Adipose tissue (tissue), 3 donors: ENCODE measurements around the gene SEC22B. TPM values are rescaled to one million over a fixed set of nuclear protein-coding genes. Genes with fewer than 3 reads are reported as not detected.
"Not testable (repeated sequence)": the region's sequence is repeated elsewhere in the genome, so short reads cannot be mapped to it uniquely, and the experiment has no call there.

Experiments used
- H3K27ac ChIP-seq: one replicate; pipeline ENCODE4 v1.5.1; 2013; ENCODE audit warnings: low read depth, low read length
- WGBS, 3 donors: extraction: QIAGEN DNeasy Blood & Tissue Kit; methylation state at CpG; one replicate each; pipeline ENCODE4 v1.1.7; 2013; 5-methylcytosine and 5-hydroxymethylcytosine counted together
- polyA plus RNA-seq, 3 donors: library from polyadenylated mRNA; stranded (reverse); fragments of 200-250 nt; gene quantifications; one replicate each; pipeline ENCODE4 v1.2.3, GENCODE V29; 2013
- donor health status: healthy with polysubstance abuse.
- donor health status: Bipolar disorder and iron deficiency.
- donor health status: healthy.

The SEC22B gene
- polyA plus RNA-seq, result 10 to 100 TPM; 10.9 to 30.4 (median 17.2) TPM

GRCh38 chr1:120176092-120176855 is at the start of gene SEC22B:
SEC22B (minus strand) TSS chr1:120176520; CDS start chr1:120176381, 139 bp downstream.
- peak within 1 kb of the TSS; percentile 75 for H3K27ac ChIP-seq
- WGBS, 3 donors, result 2 to 3% (median 2%) methylated on average over 39 of the region's 39 CpGs

GRCh38 chr1:120217933-120218332 is 41.6 kb upstream of the SEC22B start:
- 57 to 84% (median 71%) methylated on average over 2 of the region's 2 CpGs for WGBS, 3 donors
- H3K27ac ChIP-seq, result not testable (repeated sequence)

GRCh38 chr1:120217175-120217929 is 41.0 kb upstream of the SEC22B start:
- H3K27ac ChIP-seq, result not testable (repeated sequence)
- WGBS, 3 donors, result 28 to 55% (median 30%) methylated on average over 2 of the region's 3 CpGs

- not testable (repeated sequence) for H3K27ac ChIP-seq
Observed at GRCh38 chr1:120213606-120214005, 37.3 kb upstream of the SEC22B start.

GRCh38 chr1:120210754-120211153 is 34.4 kb upstream of the SEC22B start:
- WGBS, 3 donors, result no CpG with 5 or more reads among the region's 6 CpGs
- H3K27ac ChIP-seq, result not testable (repeated sequence)

More at GRCh38 chr1:120213606-120214005, 37.3 kb upstream of the SEC22B start:
- no CpG with 5 or more reads among the region's 2 CpGs for WGBS, 3 donors

GRCh38 chr1:120196863-120197775 is 20.8 kb upstream of the SEC22B start:
- H3K27ac ChIP-seq, result not testable (repeated sequence)
- 7 to 13% (median 8%) methylated on average over 27 to 49 of the region's 55 CpGs for WGBS, 3 donors

- H3K27ac ChIP-seq, result not testable (repeated sequence)
- WGBS, 3 donors, result 62 to 75% (median 75%) methylated on average over 1 to 2 of the region's 3 CpGs
Observed at GRCh38 chr1:120188626-120189025, 12.3 kb upstream of the SEC22B start.

GRCh38 chr1:120182176-120182707 is 5.9 kb upstream of the SEC22B start:
- not testable (repeated sequence) for H3K27ac ChIP-seq
- WGBS, 3 donors, result 48 to 86% (median 82%) methylated on average over 2 of the region's 2 CpGs

- H3K27ac ChIP-seq, result not testable (repeated sequence)
- 4 to 18% (median 14%) methylated on average over 12 to 19 of the region's 29 CpGs for WGBS, 3 donors
Observed at GRCh38 chr1:120179811-120180690, 3.7 kb upstream of the SEC22B start.

- no peak overlapping the region for H3K27ac ChIP-seq
- WGBS, 3 donors, result 31 to 54% (median 38%) methylated on average over 6 of the region's 6 CpGs
Observed at GRCh38 chr1:120178799-120179756, 2.8 kb upstream of the SEC22B start.

- 92 to 95% (median 95%) methylated on average over 2 of the region's 2 CpGs for WGBS, 3 donors
- not testable (repeated sequence) for H3K27ac ChIP-seq
Observed at GRCh38 chr1:120178058-120178457, 1.7 kb upstream of the SEC22B start.

- WGBS, 3 donors, result 2 to 7% (median 2%) methylated on average over 7 of the region's 7 CpGs
- H3K27ac ChIP-seq, result peak overlapping the region; percentile 75
Observed at GRCh38 chr1:120175688-120176087, 632 bp downstream of the SEC22B start.

- not testable (repeated sequence) for H3K27ac ChIP-seq
- 100% methylated on average over 1 of the region's 1 CpG for WGBS, 3 donors
Observed at GRCh38 chr1:120164761-120165160, 11.6 kb downstream of the SEC22B start.

GRCh38 chr1:120162015-120162414 is 14.3 kb downstream of the SEC22B start:
- H3K27ac ChIP-seq, result not testable (repeated sequence)
- WGBS, 3 donors, result no CpG with 5 or more reads among the region's 2 CpGs

- H3K27ac ChIP-seq, result not testable (repeated sequence)
- WGBS, 3 donors, result no CpG with 5 or more reads among the region's 1 CpG
Observed at GRCh38 chr1:120158495-120158894, 17.8 kb downstream of the SEC22B start.

GRCh38 chr1:120158086-120158485 is 18.2 kb downstream of the SEC22B start:
- WGBS, 3 donors, result 32 to 57% (median 43%) methylated on average over 1 to 2 of the region's 4 CpGs

More at GRCh38 chr1:120158086-120158485, 18.2 kb downstream of the SEC22B start:
- H3K27ac ChIP-seq, result not testable (repeated sequence)
